IPS-18c (cell line): ENCODE data around the gene CHST12.
A peak's percentile ranks its signal among the peaks of the same experiment; 100 is the strongest.

Source experiments
- H3K4me3 ChIP-seq: 2 replicates; pipeline ENCODE4 v1.7.0; 2013; ENCODE audit warnings: low read depth, mild to moderate bottlenecking, low read length, moderate library complexity; ENCODE audit not compliant: insufficient read depth
- H3K9me3 ChIP-seq: one replicate; pipeline ENCODE4 v1.6.1; 2013; ENCODE audit warnings: mild to moderate bottlenecking, low read length, moderate library complexity; ENCODE audit not compliant: control insufficient read depth, insufficient read depth

The CHST12 gene

DNA sequence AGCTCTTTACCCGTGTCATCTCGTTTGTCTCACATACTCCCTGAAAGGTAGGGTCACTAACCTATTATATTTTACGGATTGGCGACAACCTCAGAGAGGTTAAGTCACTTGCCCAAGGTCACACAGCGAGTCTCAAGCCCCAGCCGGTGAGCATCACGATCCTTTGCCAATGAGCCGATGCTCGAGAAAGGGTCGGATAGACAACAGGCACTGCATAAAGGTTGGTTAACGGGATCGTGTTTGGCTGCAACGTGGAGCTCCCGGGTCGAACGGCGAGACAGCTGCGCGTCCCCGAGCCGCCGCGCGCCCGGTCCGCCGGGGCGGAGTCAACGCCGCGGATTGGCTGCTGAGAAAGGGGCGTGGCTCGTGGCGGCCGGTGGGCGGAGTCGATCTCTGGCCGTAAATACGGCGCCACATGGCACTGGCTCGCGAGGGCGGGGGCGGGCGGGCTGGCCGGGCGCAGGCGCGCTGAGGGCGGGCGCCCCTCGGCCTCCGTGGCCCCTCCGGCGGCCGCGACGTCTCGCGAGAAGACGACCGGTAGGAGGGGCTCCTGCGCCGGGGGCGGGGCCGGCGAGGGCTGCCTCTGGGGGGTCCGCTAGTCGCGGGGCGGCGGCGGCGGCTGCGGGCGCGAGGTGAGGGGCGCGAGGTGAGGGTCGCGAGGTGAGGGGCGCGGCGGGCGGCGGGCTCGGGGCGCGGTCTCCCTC lies at the start of gene CHST12:
Gene CHST12 (plus strand): TSS at position 598 of the 704 bp plus-strand sequence. CDS start 29,029 bp downstream, outside the sequence.
- no peaks in the 10 kb centered on the region for H3K9me3 ChIP-seq
- H3K4me3 ChIP-seq = peak within 1 kb of the TSS; percentile 79

DNA sequence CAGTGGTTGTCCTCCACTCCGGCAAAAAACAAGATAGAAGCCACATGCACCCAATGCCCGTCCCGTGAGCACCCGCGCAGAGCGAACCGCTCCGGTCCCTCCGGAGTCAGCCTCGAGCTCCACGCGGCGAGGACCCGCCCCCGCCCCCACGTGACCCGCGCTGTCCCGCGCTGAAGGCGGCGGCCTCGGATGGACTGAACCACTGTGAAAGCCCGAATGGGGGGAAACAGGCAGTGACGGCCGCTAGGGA lies 49.5 kb upstream of the CHST12 start:
- H3K9me3 ChIP-seq = peaks cover 6% of the 10 kb centered on the region
- peak overlapping the region; percentile 91 for H3K4me3 ChIP-seq

DNA sequence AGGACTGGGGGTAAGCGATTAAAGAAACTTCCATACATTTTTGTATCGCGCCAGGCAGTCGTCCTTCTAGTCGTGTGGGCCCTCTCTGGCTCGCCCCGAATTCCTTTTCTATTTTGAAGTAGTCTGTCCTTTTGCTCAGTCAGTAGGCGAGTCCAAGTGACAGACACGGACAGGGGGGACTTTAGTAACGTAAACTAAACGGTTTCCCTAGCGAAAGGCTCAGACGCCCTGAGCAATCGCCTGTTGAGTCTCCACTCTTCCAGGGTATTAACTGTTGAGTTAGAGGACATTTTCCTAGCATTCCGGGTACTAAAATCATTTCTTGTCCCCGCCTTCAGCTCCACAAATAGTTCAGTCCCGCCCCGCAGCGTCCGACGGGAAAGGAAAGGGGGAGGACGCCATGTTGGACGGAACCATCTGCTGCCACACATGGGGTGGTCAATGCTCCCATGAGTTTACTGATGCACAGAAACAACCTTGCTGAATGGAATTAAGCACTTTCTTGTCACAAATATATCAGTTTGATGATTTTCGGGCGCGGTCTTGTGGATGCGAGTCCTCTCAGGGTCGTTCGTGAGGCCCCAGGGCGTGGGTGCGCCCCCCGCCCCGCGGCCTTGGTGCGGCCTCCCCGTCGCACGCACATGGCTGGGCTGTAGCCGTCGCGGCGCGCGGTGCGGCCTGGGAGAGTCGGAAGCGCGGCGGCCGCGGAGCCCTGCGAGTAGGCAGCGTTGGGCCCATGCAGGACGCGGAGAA lies 49.0 kb upstream of the CHST12 start, which contains the start of gene EIF3B:
Gene EIF3B (plus strand): TSS at position 642 of the 753 bp plus-strand sequence. CDS start 95 bp downstream, at position 737.
- H3K4me3 ChIP-seq = peak within 1 kb of the TSS; percentile 91

DNA sequence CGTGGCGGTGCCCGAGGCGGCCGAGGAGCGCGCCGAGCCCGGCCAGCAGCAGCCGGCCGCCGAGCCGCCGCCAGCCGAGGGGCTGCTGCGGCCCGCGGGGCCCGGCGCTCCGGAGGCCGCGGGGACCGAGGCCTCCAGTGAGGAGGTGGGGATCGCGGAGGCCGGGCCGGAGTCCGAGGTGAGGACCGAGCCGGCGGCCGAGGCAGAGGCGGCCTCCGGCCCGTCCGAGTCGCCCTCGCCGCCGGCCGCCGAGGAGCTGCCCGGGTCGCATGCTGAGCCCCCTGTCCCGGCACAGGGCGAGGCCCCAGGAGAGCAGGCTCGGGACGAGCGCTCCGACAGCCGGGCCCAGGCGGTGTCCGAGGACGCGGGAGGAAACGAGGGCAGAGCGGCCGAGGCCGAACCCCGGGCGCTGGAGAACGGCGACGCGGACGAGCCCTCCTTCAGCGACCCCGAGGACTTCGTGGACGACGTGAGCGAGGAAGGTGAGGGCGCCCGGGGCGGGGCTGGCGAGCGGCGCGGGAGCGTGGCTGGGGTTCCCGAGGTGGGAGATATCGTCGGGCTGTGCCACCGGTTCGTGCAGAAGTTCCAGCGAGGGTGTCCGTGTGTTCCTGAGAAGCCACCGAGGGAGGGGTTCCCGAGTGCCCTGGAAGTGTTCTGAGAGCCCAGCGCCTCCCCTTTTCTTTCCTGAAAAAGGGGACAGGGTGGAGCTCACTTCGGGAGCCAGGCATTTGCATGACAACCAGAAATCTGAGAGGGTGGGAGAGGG lies 48.3 kb upstream of the CHST12 start:
- peak overlapping the region; percentile 91 for H3K4me3 ChIP-seq
- H3K9me3 ChIP-seq = peaks cover 6% of the 10 kb centered on the region

More for the DNA sequence above, 49.0 kb upstream of the CHST12 start, which contains the start of gene EIF3B:
- peaks cover 6% of the 10 kb centered on the region for H3K9me3 ChIP-seq

DNA sequence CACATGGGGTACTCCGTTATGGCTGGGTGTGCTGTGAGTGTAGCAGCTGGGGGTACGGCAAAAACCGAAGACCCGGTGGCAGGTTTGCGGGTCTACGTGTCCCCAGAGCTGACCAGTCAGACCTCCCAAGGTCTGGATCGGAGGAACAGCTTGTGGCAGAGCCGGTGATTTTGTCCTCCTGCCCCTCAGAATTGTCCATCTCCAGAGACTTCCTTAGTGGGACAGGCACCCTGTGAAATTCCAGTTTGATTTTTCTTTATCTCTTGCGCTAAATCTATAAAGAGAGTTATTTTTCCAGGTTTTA lies 47.8 kb upstream of the CHST12 start:
- H3K9me3 ChIP-seq = peaks cover 6% of the 10 kb centered on the region
- H3K4me3 ChIP-seq = peak overlapping the region; percentile 91

DNA sequence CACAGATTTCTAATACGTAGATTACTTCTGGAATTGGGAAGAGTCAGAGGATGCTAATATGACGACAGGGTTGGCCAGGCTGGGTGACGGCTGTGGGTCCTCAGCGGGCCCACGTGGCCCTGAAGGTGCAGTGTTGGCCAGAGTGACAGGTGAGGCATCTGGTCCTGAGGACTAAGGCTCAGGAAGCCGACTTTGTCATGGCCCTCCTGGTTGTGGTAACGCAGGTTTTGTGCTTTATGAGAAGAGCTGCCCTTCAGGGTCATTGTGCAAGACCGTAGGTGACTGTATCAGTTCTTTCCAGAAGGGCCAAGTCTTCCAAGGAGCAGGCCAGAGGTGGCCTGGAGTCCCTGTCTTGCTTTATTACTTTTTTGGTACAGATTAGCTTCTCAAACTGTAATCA lies 46.2 kb upstream of the CHST12 start:
- Histone ChIP-seq H3K4me3 (no peak overlapping the region), H3K9me3 (peaks cover 6% of the 10 kb centered on the region)

DNA sequence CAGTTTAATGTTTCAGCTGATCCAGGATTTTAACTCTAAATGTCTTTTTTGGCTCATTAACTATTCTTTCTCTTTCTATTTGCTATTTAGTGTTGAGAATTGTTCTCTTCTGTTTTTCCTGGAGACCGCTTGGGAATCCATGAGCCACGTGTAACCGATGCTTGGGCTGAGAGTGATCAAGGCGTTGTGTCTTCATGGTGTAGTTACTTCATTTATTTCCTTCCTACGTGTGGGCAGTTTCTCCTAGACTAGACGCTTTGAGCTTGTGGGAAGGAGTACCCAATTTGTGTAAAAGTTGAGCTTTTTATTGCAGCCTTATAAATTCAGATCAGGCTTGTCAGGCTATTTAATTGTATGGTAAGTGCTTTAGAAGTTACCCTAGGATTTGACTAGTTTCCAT lies 45.8 kb upstream of the CHST12 start:
- peaks cover 6% of the 10 kb centered on the region for H3K9me3 ChIP-seq
- no peak overlapping the region for H3K4me3 ChIP-seq

DNA sequence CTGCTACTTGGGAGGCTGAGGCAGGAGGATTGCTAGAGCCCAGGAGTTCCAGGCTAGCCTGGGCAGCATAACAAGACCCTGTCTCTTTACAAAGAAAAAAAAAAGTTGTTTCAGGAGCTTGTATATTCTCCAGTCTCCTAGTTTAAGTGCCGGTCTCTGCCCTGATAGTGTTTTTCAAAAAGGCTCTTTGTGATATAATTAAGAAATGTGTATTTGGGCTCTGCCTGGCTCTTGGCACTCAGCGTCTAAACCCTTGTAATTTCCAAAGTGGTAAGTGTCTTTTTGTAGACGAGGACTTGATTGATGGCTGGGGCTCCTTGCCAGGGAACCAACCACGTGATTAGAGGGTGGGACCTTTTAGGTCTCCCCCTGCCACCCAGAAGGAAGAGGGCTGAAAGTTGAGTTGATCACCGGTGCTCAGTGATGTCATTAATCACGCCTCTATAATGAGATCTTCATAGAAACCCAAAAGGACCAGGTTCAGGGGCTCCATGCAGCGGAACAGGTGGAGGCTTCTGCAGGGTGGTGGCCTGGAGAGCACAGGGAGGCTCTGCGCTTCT lies 44.4 kb upstream of the CHST12 start:
- Histone ChIP-seq H3K4me3 (no peak overlapping the region), H3K9me3 (peaks cover 6% of the 10 kb centered on the region)

DNA sequence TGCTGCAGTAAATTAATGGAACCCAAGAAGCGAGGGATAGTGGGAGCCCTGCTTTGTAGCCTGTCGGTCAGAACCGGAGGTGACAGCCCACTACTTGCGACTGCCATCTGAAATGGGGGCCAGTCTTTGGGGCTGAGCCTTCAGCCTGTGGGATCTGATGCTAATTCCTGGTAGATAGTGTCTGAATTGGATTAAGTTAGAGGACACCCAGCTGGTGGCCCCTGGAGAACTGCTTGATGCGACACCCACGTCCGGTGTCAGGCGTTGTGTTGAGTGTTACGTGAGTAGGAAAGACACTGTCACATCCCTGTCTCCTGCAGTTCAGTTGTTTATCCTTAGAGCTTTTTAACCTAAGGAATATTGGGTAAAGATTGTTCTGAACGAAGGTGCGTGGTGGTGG lies 43.8 kb upstream of the CHST12 start:
- Histone ChIP-seq H3K4me3 (no peak overlapping the region), H3K9me3 (peaks cover 6% of the 10 kb centered on the region)

DNA sequence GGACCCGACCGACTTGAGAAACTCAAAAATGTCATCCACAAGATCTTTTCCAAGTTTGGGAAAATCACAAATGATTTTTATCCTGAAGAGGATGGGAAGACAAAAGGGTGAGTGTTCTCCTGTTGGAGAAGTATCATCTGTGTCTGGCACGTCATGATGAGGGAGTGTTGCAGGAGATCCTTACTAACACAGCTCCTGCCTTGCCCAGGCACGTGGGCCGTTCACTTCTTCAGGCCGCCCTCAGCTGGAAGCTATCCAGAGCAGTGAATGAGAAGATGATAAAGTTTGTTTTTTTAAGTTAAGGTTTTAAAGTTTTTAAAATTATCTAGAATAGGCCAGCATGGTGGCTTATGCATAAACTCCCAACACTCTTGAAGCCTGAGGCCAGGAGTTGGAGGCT lies 42.6 kb upstream of the CHST12 start:
- Histone ChIP-seq H3K4me3 (no peak overlapping the region), H3K9me3 (peaks cover 2% of the 10 kb centered on the region)

DNA sequence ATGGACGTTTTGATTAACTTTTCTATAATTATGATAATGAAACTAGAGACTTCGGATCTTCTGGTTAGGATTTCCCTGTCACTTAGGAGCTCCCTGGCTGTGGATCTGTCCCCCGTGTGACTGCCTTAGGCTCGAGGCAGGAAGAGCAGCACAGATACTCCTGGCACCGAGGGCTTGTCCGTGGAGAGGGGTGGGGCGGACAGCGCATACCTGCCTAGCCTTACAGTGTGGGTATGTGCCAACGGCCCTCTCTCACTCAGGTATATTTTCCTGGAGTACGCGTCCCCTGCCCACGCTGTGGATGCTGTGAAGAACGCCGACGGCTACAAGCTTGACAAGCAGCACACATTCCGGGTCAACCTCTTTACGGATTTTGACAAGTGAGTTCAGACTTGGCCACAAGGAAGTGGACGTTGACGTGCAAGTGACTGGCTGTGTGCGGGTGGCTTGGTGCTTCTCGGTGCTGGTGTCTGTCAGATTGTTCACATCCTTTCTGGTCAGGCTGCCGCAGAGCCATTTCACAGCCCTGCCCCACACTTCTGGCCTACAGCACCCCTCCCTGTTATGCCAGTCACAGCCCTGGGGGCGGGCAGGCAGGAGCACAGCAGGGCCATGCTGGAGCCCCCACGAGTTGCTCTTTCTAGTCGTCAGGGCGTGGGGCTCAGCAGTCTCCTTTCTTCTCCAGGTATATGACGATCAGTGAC lies 40.9 kb upstream of the CHST12 start:
- no peak overlapping the region for H3K4me3 ChIP-seq
- no peaks in the 10 kb centered on the region for H3K9me3 ChIP-seq

DNA sequence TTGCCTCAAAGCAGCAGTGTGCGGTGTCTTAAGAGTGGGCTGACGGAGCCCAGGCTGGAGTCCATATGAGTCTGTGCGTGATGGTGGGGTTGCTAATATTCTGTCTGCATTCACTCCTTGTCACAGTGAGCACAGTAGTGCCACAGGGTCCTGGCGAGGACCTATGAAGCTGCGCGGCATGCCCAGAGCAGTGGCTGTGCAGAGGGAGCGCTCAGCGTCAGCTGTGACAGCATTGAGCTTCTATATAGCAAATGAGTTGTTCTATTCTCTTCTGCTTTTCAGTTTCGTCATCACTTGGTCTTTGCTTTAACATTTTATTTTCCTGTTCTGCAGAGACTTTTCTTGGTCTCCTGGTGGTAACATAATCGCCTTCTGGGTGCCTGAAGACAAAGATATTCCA lies 34.3 kb upstream of the CHST12 start:
- no peaks in the 10 kb centered on the region for H3K9me3 ChIP-seq
- no peak overlapping the region for H3K4me3 ChIP-seq

DNA sequence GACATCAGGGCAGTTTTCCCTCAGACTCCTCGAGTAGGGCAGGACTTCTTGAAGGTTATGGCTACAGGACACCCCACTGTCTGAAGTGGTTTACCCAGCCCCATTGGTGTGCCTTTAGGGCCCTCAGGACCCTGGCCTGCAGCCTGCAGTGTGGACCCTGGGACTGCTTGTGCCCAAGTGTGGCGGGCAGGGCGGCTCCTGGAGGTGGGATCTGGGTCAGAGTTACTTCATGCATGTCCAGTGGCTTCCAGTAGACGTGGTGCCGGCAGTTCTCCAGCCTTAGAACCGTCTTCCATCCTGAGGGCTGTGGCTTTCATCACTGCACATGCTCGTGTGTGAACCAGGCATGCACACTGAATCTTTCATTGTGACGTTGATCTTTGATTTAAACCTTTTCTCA lies 32.1 kb upstream of the CHST12 start:
- Histone ChIP-seq H3K4me3 (no peak overlapping the region), H3K9me3 (no peaks in the 10 kb centered on the region)

DNA sequence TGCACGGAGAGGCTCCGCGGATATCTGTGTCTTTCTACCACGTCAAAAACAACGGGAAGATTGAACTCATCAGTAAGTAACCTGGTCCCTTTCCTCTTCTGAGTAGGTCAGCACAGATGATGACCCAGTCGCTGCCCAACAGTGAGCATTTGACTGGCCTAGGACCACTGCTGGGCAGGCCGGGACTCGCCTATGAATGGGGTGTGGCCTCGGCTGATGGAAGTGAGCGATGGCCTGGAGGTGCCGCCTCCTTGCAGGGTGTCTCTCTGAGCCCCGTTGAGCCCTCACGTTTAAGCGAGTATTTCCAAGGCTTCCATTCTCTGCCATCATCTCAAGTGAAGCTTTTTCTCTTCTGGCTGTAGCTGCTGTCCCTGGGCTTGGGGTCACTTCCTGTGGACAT lies 30.7 kb upstream of the CHST12 start:
- Histone ChIP-seq H3K9me3 (no peaks in the 10 kb centered on the region), H3K4me3 (no peak overlapping the region)

DNA sequence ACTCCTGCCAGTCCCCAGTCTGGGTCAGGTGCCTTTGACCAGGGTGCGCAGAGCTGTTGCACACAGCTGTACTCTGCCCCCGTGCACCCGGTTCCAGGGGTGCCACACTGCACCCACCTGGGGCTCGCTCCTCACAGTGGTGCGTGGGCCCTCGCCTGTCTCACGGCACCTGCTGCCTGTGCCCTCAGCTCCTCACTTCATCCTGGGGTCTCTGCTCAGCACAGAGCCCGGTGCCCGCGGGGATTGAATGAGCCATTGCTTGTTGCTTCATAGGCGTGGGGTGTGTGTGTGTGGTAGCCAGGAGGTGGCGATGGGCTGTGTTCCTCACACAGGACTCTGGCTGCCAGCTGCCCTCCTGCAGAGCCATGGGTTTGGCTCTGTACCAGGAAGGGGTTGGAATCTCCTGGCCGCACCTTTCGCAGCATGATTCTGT lies 30.3 kb upstream of the CHST12 start:
- Histone ChIP-seq H3K9me3 (no peaks in the 10 kb centered on the region), H3K4me3 (no peak overlapping the region)

DNA sequence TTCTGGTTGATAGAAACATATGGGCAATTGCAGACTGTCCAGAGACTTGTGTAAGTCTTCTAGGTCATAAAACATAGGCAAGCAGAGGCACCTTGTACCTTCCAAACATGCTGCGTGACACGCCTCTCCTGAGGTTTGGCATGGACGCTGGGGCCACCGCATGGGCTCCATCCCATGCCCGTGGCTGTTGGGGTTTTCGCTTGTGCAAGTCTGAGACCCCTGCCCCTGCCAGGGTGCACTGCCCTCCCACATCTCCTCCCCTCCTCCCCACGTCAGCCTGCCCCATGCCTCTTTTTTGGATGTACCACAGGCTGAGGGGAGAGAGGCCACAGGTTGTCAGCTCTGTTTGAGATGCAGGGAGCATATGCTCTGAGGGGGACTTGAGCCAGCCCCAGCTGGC lies 29.8 kb upstream of the CHST12 start:
- Histone ChIP-seq H3K4me3 (no peak overlapping the region), H3K9me3 (no peaks in the 10 kb centered on the region)

DNA sequence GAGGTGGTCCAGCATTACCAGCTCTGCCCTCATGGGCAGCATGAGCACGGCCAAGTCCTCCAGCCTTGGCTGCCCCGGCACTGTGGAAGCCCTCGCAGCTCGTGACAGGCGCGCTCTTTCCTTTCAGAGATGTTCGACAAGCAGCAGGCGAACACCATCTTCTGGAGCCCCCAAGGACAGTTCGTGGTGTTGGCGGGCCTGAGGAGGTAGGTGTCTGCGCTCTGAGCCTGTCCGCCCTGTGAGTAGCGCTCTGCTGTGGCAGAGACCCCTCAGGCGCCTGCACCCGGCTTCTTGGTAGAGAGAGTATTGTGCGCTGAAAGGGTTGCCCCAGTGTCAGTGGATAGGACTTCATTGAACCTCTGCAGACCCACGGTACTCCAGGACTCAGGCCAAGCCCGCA lies 29.0 kb upstream of the CHST12 start:
- H3K9me3 ChIP-seq = no peaks in the 10 kb centered on the region
- H3K4me3 ChIP-seq = no peak overlapping the region
